Activated gamma-delta T cell treated with anti-CD3 and anti-CD28 coated beads, Interleukin-2, amount 50 U/mL, for 16 hours (primary cell): ENCODE measurements around the gene MREG.
"Not testable (repeated sequence)": the region's sequence is repeated elsewhere in the genome, so short reads cannot be mapped to it uniquely, and the experiment has no call there.

Source experiments
- DNase-seq: peaks from one replicate; pipeline ENCODE4 v3.0.0-alpha.2; 2020; ENCODE audit warnings: low read depth

Gene MREG

GRCh38 chr2:215988556-215989207, 24.7 kb downstream of the MREG start:
- DNase-seq: not testable (repeated sequence)

DNA sequence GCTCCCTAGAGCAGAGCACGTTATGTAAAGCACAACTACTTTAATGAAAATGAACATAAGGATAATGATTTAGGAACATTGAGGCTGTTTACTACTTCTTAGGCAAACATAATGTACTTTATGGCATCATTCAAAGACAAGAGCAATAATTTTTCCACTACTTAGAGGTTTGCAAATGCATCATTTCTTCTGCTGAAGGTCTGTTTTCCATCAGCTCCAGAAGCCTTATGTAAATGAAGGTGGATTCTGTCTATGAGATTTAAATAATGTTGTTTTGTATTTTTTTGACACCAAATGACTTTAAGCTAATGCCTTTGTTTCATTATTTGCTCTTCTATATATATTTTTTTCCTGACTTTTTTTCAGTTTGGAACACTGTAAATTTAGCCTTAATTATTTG, 28.1 kb downstream of the MREG start:
- DNase-seq: no peak

- no peak for DNase-seq
These were observed 28.7 kb downstream of the MREG start for GRCh38 chr2:215984661-215985060.

GRCh38 chr2:215983581-215984351, 29.6 kb downstream of the MREG start:
- no peak for DNase-seq

GRCh38 chr2:215982465-215982875, 30.9 kb downstream of the MREG start:
- no peak for DNase-seq

DNA sequence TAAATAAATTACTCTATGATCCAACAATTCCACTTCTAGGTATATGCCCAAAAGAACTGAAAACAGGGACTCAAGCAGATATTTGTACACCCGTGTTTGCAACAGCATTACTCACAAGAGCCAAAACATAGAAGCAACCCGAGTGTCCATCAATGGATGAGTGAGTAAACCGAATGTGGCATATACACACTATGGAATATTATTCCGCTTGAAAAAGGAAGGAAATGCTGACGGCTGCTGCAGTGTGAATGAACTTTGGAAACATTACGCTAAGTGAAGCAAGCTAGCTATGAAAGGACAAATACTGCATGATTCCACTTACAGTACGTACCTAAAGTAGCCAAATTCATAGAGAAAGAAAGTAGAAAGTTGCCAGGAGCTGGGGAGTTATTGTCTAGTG, 32.2 kb downstream of the MREG start:
- DNase-seq: no peak

DNA sequence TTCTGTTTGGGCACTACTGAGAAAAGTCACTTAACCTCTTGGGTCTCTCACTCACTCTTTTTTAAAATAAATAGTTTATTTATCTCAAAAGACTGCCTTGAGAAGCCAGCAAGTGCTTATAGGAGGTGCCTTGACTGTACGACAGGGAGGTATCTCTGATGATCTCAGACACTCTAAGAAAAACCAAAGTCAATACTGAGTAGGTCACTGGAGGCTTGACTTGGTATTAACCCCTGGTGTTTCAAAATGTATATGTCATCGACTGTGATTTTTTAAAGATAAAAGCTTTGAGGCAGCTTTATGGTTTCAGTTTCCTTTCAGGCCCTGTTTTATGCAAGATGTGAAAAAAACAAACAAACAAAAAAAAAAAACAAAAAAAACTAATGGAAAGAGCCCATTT, 33.7 kb downstream of the MREG start:
- no peak for DNase-seq

- DNase-seq: no peak
These were observed 38.5 kb downstream of the MREG start for GRCh38 chr2:215974700-215975429.

DNA sequence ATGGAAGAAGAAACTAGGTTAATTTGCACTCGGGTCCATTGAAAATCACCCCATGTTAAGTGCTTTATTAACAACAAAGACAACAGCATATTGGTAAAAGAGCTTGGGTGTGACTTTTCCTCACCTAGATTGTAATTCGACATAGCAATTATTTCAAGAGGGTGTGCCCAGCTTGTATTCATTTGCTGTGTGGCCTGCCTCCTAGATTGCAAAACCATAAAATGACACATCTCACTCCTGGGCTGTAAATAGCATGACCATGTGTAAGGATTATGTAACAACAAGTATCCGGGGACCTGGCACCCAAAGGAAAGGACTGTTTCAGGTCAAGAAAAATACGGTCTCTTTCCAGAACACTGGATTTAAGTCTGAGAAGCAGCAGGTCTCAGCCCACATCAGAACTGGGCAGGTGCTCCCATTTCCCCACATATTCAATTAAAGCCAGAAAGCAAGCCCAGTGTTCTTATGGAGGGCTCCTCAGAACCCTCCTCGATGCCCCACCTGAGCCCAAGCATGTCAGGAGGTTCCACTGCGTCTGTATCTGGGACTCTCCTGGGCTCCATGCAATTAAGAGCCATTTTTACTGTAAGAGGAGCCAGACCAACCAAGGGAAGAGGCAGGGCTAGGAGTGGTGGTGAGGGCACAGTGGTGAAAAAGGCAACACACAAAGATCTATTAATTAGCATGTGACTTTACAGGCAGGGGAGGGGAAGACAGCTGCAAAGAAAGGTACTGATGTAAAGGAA, 39.2 kb downstream of the MREG start:
- no peak for DNase-seq

GRCh38 chr2:215973145-215973792, 40.1 kb downstream of the MREG start:
- no peak for DNase-seq

- DNase-seq: no peak
These were observed 41.7 kb downstream of the MREG start for GRCh38 chr2:215971671-215972070.

GRCh38 chr2:215970894-215971293, 42.5 kb downstream of the MREG start:
- DNase-seq: not testable (repeated sequence)

DNA sequence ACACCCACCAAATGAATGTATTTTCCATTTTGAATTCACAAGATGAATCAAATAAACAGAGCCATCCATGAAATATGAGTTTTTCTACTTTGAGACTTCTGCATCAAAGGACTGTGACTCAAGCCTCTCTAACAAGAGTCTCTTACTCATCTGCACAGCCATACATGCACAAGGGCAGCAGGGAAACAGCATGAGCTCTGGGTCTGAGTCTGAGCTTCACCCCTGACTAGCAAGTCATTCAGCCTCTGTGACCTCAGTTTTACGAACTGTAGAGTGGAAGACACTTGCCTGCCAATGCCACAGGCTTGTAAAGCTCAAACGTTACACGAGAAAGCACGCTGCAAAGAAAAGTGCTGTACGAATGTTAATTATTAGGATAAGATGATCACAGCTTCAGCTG, 42.9 kb downstream of the MREG start:
- DNase-seq: no peak

GRCh38 chr2:215969131-215969841, 44.1 kb downstream of the MREG start:
- no peak for DNase-seq

DNA sequence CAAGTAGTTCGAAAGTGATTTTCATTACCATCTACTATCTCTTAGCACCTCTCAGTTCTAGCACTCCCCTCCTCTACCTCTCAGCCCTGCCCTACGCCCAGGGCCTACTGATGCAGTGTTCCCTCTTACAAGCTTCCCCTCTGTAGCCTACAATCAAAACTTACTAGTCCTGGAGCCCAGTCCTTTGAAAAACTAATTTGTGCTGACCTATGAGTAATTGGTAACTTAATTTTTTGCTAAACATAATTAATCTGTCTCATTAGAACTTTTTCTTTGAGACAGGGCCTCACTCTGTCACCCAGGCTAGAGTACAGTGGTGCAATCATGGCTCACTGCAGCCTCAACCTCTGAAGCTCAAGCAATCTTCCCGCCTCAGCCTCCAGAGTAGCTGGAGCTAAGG, 44.9 kb downstream of the MREG start:
- DNase-seq: no peak

- DNase-seq: no peak
These were observed 45.6 kb downstream of the MREG start for GRCh38 chr2:215967590-215968378.

DNA sequence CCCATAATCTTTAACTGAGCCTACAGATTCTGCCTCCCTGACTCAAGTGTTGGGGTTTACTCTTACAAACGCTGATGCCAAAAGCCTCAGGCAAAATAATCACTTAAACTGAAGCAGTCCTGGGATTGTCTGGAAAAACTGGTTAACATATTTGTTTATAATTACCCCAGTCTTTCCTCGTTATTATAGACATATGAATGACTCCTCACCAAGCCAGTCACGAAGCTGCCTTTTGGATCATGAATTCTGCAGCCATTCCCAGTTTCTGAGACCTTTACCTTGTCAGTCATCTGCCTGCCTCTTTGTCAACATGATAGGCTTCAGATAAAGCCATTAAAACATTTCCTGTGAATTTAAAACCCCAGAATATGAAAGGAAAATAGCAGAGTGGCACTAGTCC, 46.4 kb downstream of the MREG start:
- no peak for DNase-seq

DNA sequence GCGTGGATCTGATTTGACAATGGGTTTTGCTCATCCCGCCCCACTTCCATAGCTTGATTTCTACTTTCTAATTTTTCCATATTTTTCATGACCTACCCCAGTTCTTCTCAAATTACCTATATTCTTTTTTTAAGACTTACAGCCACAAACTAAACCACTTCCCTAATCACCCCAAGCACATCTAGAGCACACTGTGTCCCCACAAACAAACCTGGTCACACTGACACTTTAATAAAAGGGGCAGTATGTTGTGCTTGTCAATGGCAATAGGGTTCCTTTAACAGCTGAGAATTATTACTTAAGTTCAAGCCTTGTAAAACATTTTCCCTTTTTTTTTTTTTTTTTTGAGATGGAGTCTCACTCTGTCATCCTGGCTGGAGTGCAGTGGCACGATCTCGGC, 47.1 kb downstream of the MREG start:
- no peak for DNase-seq

- DNase-seq: no peak
These were observed 47.7 kb downstream of the MREG start for GRCh38 chr2:215965532-215966165.

GRCh38 chr2:215961981-215962380, 51.4 kb downstream of the MREG start:
- no peak for DNase-seq
